HG03571 (cell line): ENCODE measurements around the gene TBCE.

ENCODE experiments used
- ATAC-seq: cut with Tn5 transposase; IDR thresholded peaks from one replicate; pipeline ENCODE4 v1.9.1; 2021; ENCODE audit not compliant: unreplicated experiment

TBCE gene

GRCh38 chr1:235409042-235409820 lies 42.0 kb downstream of the TBCE start:
- ATAC-seq = no peak

- ATAC-seq = no peak
These were observed 43.2 kb downstream of the TBCE start for GRCh38 chr1:235410467-235410866.

- no peak for ATAC-seq
These were observed 44.6 kb downstream of the TBCE start for GRCh38 chr1:235411489-235412486.

- peak; percentile 71 for ATAC-seq
These were observed 48.0 kb downstream of the TBCE start for GRCh38 chr1:235415008-235415904.

GRCh38 chr1:235416662-235417049 lies 49.4 kb downstream of the TBCE start:
- ATAC-seq = no peak

GRCh38 chr1:235417086-235417697 lies 50.0 kb downstream of the TBCE start:
- no peak for ATAC-seq

- no peak for ATAC-seq
These were observed 54.5 kb downstream of the TBCE start for GRCh38 chr1:235421751-235422150.

- ATAC-seq = peak; percentile 64
These were observed 56.0 kb downstream of the TBCE start for GRCh38 chr1:235423214-235423652.

- ATAC-seq = no peak
These were observed 56.9 kb downstream of the TBCE start for GRCh38 chr1:235424092-235424491.

GRCh38 chr1:235425357-235425756 lies 58.1 kb downstream of the TBCE start:
- no peak for ATAC-seq

GRCh38 chr1:235426143-235426542 lies 58.9 kb downstream of the TBCE start:
- ATAC-seq = no peak

- ATAC-seq = no peak
These were observed 59.5 kb downstream of the TBCE start for GRCh38 chr1:235426680-235427079.

GRCh38 chr1:235427447-235427846 lies 60.2 kb downstream of the TBCE start:
- no peak for ATAC-seq

- ATAC-seq = no peak
These were observed 61.9 kb downstream of the TBCE start for GRCh38 chr1:235429143-235429542.

- no peak for ATAC-seq
These were observed 63.8 kb downstream of the TBCE start for GRCh38 chr1:235430991-235431390.

GRCh38 chr1:235434001-235434400 lies 66.8 kb downstream of the TBCE start:
- no peak for ATAC-seq

- no peak for ATAC-seq
These were observed 74.0 kb downstream of the TBCE start for GRCh38 chr1:235441159-235441685.

GRCh38 chr1:235442788-235443429 lies 75.7 kb downstream of the TBCE start:
- no peak for ATAC-seq

- no peak for ATAC-seq
These were observed 81.4 kb downstream of the TBCE start for GRCh38 chr1:235448616-235449015.

- ATAC-seq = no peak
These were observed 83.2 kb downstream of the TBCE start for GRCh38 chr1:235450433-235450832.
